Neutrophil (primary cell): ENCODE measurements around the gene TSPYL1.

Source experiments
- H3K27ac ChIP-seq: fragments of 200-600 bp; sonication (generic); 2 replicates; pipeline ENCODE4 v1.5.1; 2016; ENCODE audit warnings: mild to moderate bottlenecking, moderate library complexity
- H3K27me3 ChIP-seq: fragments of 200-600 bp; sonication (generic); 2 replicates; pipeline ENCODE4 v1.6.0; 2016; ENCODE audit warnings: mild to moderate bottlenecking
- H3K36me3 ChIP-seq: fragments of 200-600 bp; sonication (generic); 2 replicates; pipeline ENCODE4 v1.5.1; 2017
- H3K4me1 ChIP-seq, 2 experiments: fragments of 200-600 bp in 1 of 2; sonication (generic) in 1 of 2; 1 replicate in 1 of 2; 2 replicates in 1 of 2; pipeline versions ENCODE4 v1.5.1 to v1.6.1; 2013 to 2016; ENCODE audit warnings: low read depth in 1 of 2, low read length in 1 of 2, mild to moderate bottlenecking in 1 of 2, moderate library complexity in 1 of 2; ENCODE audit not compliant: control insufficient read depth in 1 of 2, insufficient read depth in 1 of 2
- H3K4me3 ChIP-seq, 2 experiments: fragments of 200-600 bp in 1 of 2; sonication (generic) in 1 of 2; 1 replicate in 1 of 2; 2 replicates in 1 of 2; pipeline ENCODE4 v1.5.1; 2013 to 2016; ENCODE audit warnings: low read depth in 1 of 2, low read length in 1 of 2, mild to moderate bottlenecking in 1 of 2, moderate library complexity in 1 of 2
- H3K9me3 ChIP-seq: fragments of 200-600 bp; sonication (generic); 2 replicates; pipeline ENCODE4 v1.5.1; 2016
- TF ChIP-seq, protein P1 (sequence below): fragments of 200-600 bp; sonication (generic); IDR thresholded peaks from 2 replicates; pipeline ENCODE4 v1.5.1; 2016; ENCODE audit warnings: antibody characterized with exemption

Gene TSPYL1

DNA sequence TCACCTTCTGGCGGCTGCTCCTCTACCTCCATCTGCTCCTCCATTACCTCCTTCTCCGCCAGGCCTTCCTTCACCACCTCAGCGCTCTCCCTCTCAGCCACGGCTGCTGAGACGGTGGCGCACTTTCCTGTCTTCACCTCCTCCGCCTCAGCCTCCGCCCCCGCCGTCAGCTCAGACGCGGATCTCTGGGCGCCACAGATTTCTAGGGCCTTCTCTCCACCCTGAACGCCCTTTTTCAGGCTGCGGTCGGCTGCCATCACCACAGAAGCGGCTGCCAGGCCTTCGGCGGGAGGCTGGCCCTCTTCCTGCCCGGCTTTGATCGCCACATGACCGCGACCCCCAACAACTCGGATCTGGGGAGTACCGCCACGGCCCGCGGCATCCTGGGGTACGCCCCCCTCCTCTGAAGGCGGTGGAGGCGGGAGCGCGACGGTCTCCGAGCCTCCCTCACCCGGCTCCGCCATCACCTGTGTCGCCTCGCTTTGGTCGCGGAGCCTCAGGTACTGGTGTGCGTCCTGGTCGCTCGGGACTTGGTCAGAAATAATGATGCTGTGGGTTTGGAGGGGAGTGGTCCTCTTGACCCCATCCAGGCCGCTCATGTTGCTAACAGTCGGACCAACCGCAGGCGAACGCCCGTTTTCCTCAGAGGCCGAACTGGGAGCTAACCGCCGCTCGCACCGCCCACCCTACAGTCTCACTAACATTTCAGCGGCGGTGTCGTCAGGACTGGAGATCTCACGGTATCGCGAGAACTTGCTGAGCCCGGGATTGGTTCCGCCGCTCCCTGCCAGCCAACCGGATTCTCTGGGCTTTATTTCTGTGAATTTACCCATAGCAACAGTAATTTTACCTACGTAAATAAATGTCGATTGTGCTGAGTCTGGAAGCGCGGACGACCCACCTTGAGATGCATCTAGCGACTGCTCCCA is at the start of gene TSPYL1:
TSPYL1 (minus strand) TSS at position 699 of the 929 bp plus-strand sequence; CDS start at position 599, 100 bp downstream.
- Histone ChIP-seq H3K9me3 (no peaks in the 10 kb centered on the region), H3K4me3 (peak within 1 kb of the TSS; percentile 87 to 89), H3K27me3 (no peaks in the 10 kb centered on the region), H3K4me1 (peaks cover 41 to 43% of the 10 kb centered on the region in 2 experiments), H3K36me3 (no peaks in the 10 kb centered on the region), H3K27ac (peak within 1 kb of the TSS; percentile 92)
- TF ChIP-seq, protein P1, sequence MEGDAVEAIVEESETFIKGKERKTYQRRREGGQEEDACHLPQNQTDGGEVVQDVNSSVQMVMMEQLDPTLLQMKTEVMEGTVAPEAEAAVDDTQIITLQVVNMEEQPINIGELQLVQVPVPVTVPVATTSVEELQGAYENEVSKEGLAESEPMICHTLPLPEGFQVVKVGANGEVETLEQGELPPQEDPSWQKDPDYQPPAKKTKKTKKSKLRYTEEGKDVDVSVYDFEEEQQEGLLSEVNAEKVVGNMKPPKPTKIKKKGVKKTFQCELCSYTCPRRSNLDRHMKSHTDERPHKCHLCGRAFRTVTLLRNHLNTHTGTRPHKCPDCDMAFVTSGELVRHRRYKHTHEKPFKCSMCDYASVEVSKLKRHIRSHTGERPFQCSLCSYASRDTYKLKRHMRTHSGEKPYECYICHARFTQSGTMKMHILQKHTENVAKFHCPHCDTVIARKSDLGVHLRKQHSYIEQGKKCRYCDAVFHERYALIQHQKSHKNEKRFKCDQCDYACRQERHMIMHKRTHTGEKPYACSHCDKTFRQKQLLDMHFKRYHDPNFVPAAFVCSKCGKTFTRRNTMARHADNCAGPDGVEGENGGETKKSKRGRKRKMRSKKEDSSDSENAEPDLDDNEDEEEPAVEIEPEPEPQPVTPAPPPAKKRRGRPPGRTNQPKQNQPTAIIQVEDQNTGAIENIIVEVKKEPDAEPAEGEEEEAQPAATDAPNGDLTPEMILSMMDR = peak; percentile 33

GRCh38 chr6:116329156-116329555 is 49.4 kb upstream of the TSPYL1 start:
- H3K4me3 ChIP-seq = no peak overlapping the region
- no peaks in the 10 kb centered on the region for H3K27me3 ChIP-seq
- H3K9me3 ChIP-seq = no peaks in the 10 kb centered on the region
- TF ChIP-seq, protein P1 = no peak
- no peaks in the 10 kb centered on the region for H3K4me1 ChIP-seq
- no peak overlapping the region for H3K27ac ChIP-seq
- no peaks in the 10 kb centered on the region for H3K36me3 ChIP-seq

GRCh38 chr6:116328528-116328903 is 48.8 kb upstream of the TSPYL1 start:
- no peaks in the 10 kb centered on the region for H3K27me3 ChIP-seq
- no peak overlapping the region for H3K27ac ChIP-seq
- no peaks in the 10 kb centered on the region for H3K9me3 ChIP-seq
- no peaks in the 10 kb centered on the region for H3K36me3 ChIP-seq
- no peaks in the 10 kb centered on the region for H3K4me1 ChIP-seq
- no peak overlapping the region for H3K4me3 ChIP-seq
- TF ChIP-seq, protein P1 = no peak

DNA sequence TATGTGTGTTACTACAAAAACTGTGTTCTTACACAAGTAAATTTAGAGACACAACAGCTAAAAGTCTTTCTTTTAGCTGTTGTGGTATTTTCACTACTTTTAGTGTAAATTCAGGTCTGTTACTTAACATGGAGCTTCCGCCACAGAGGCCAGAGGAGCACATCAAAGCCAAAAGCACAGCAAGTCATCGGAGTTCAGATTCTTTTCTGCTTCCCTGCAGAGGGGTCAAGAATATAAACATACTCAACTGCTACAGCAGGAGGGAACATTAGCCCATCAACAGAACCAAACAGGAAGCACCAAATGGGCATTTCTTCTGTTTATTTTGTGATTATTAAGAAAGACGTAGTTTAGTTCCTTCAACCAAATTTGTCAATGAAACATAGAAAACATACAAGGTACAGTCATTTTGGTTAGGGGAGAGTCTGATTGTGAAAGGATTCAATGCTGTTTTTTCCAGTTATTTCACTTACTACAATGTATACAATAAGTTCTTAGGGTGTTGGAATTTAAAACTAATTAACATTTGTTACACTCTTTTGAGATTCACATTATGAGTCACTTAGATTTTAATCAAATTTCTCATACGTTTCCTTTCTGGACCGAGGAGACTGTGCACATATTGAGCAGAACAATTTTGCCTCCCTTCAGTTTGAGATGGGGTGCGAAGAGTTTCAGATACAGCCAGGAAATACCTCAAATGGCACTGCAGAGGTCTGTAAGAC is 48.2 kb upstream of the TSPYL1 start:
- Histone ChIP-seq H3K4me3 (no peak overlapping the region), H3K27ac (no peak overlapping the region), H3K9me3 (no peaks in the 10 kb centered on the region), H3K36me3 (no peaks in the 10 kb centered on the region), H3K4me1 (no peaks in the 10 kb centered on the region), H3K27me3 (no peaks in the 10 kb centered on the region)
- TF ChIP-seq, protein P1 = no peak

DNA sequence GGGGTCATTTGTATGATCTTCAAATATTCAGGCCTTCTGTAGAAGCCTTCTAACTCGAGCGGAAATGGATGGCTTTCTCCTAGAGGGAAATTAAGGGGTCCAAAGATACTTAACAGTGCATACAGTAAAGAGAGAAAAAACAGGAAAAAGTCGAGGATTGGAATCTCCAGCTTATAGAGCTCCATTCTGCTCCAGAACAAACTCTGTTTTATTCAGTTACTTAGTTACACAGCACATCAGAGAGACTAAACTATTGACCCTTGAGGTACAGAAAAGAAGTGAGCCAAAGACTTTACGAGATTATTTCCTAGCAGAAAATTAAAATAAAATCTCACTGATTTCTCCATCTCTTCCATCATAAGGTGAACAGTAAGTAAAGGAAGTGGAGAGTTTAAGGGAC is 47.3 kb upstream of the TSPYL1 start:
- Histone ChIP-seq H3K4me1 (no peaks in the 10 kb centered on the region), H3K36me3 (no peaks in the 10 kb centered on the region), H3K9me3 (no peaks in the 10 kb centered on the region), H3K4me3 (no peak overlapping the region), H3K27ac (no peak overlapping the region), H3K27me3 (no peaks in the 10 kb centered on the region)
- TF ChIP-seq, protein P1 = no peak
